ENCODE measurements around the gene RPA1.

GRCh38 chr17:1940810-1941185, 111.0 kb downstream of the RPA1 start:
- TF ChIP-seq CTCF (IDR thresholded peaks at IDR 0.05) (no peak), POLR2AphosphoS5 (IDR thresholded peaks at IDR 0.05; ENCODE audit: low read depth, low read length) (no peak), TCF7L2 (IDR thresholded peaks at IDR 0.05; ENCODE audit: low read depth, low read length) (no peak), REST (IDR thresholded peaks at IDR 0.05; ENCODE audit: insufficient read depth in 1 of 2, low read depth in 2 of 2, low read length in 1 of 2) (no peak)
